GDM1 (cell line): ENCODE data around the gene MMP24OS.
"Not testable (repeated sequence)": the region's sequence is repeated elsewhere in the genome, so short reads cannot be mapped to it uniquely, and the experiment has no call there.

ENCODE experiments used
- DNase-seq: peaks from one replicate; lab custom pipeline; 2025; lab: John Stamatoyannopoulos, UW

MMP24OS gene

DNA sequence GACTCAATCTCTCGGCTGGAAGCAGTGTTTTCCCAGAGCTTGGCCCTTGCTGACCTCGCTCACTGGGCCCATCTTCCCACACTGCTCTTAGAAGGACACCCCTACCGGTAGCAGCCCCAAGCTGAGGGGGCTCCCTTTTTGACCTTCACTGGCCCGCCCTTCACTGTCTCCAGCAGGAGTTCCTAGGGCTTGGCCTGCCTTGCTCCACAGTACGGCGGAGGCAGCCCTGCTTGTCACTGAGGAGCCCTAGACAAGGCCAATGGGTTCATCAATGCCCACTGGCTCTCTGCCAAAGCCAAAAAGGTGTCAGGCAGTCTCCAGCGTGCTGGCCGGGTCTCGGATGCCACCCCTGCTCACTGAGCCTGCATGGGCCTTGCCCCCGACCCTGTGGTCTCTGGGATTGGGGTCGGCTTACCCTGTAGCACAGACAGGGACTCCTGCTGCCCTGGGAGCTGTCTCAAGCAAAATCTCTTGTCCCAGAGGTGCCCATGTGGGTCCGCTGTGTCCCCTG, 2.1 kb downstream of the MMP24OS start:
- DNase-seq, result no peak

DNA sequence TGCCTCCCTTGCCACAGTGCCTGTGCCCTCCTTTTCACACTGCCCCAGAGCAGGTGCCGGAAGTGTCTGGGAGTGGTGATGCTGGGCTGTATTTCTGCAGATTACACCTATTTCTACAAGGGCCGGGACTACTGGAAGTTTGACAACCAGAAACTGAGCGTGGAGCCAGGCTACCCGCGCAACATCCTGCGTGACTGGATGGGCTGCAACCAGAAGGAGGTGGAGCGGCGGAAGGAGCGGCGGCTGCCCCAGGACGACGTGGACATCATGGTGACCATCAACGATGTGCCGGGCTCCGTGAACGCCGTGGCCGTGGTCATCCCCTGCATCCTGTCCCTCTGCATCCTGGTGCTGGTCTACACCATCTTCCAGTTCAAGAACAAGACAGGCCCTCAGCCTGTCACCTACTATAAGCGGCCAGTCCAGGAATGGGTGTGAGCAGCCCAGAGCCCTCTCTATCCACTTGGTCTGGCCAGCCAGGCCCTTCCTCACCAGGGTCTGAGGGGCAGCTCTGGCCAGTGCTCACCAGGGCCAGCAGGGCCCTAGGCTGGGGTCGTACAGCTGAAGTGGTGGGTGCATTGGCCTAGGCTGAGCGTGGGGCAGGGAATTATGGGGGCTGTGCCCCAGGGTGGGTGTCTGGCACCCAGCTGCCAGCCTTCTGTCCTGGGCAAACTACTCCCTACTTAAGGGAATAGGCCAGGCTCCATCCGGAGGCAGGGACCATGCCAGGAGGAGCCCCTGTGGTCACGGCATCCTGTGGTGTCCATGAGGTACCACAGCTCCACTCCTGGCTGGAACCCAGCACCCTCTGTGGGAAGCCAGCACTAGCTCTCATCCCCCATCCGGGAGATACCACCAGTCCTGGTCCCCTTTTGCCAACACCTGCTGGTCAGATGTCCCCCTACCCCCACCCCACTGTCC, 3.5 kb downstream of the MMP24OS start:
- DNase-seq, result no peak

DNA sequence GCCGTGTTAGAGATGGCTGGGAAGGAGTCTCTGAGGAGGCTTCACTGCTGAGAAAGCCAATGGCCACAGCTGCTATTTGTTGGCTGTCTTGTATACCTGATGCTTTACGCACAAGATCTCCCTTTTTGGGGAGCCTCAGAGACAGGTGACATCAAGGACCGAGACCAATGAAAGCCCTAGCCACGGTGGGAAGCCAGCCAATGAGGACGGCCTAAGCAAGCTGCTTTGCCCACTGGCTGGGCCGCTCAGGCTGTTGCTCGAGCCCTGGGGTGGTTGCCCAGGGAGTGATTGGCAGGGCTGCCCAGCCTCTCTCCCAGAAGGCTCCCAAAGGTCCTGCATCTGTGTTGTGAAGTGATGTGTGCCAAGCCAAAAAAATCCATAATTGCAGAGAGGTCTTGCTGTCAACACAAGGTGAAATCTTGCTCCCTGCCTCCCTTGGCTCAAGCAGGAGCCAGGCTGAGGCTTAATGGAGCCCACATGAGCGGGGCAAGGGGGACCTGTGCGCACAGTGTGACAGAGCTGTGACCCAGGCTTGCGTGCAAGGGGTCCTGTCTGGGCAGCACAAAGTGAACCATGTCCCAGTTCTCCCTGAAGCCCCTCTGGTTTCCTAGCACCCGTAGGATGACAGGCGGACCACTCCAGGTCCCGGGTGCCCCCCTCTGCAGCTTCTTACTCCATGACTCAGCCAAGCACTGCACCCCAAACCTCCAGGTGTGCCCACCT, 4.3 kb downstream of the MMP24OS start:
- DNase-seq, result no peak

DNA sequence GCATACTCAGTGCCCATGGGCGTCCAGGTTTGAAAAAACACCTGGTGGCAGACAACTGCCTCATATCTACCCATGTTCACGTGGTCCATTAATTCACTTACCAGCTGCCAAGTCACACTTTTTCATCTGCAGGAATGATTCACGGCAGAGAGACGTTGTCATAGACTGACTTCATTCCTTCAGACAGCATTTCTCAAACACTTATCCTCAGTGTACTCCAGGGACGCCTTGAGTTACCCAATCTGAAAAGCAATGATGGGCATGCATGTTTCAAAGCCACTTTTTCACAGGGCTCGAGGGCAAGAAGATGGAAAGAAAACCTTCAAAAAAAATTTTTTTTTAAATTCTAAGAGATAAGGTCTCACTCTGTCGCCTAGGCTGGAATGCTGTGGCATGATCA, 6.0 kb downstream of the MMP24OS start:
- no peak for DNase-seq

DNA sequence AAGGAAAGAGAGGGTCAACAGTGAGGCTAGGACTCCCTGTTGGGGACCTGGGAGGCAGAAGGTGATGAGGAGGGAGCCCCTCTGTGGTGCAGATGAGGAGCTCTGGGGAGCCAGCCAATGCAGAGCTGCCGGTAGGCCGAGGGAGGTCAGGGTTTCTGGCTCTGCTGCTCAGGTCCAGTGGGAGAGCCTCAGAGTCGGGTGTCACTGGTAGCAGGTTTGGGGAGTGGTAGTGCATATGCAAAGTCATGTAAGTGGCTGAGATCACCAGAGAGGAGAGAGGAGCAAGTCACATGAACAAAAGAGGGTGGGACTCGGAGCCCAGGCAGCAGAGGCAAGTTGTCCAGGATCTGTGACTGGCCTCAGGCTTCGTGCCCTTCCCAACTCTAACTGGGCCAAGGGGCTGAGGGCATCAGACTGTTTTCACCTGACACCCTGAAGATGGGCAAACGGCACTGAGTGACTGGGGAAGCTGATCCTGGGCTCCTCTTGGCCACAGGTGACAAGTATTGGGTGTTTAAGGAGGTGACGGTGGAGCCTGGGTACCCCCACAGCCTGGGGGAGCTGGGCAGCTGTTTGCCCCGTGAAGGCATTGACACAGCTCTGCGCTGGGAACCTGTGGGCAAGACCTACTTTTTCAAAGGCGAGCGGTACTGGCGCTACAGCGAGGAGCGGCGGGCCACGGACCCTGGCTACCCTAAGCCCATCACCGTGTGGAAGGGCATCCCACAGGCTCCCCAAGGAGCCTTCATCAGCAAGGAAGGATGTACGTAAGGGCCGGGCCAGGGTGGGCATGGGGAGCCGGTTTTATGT, 6.6 kb downstream of the MMP24OS start:
- no peak for DNase-seq

DNA sequence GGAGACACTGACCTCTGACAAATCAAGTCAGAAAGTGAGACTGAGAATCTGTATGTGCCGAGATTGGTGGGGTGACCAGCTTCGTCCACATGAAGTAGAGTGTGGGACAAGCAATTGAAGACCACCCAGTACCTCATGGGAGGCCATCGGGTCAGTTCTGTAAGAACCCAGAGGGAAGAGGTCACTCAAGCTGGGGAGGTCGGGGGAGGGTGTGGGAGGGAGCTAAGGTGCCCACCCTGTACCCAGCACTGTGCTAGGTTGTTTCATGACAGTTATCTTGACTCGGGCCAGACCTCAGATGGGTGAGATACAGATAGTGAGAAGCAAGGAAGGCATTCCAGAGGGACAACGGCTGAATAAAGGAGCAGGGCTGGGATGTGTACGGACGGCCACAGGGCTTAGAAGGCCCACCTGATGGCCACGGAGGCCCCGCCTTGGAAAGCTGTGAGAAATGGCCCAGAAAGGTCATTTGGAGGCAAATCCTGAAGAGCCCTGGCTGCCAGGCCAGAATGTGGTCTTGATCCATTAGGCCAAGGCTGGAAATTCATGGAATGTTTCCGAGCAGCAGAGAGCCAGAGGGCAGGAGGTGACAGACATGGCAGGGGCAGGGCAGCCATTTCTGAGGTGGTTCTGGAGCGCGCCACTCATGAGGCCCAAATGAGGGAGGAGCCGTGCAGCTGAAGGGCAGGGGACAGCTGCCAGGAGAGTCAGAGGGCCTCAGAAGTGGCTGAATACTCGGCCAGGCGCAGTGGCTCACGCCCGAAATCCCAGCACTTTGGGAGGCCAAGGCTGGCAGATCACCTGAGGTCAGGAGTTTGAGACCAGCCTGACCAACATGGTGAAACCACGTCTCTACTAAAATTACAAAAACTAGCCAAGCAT, 7.7 kb downstream of the MMP24OS start:
- no peak for DNase-seq

DNA sequence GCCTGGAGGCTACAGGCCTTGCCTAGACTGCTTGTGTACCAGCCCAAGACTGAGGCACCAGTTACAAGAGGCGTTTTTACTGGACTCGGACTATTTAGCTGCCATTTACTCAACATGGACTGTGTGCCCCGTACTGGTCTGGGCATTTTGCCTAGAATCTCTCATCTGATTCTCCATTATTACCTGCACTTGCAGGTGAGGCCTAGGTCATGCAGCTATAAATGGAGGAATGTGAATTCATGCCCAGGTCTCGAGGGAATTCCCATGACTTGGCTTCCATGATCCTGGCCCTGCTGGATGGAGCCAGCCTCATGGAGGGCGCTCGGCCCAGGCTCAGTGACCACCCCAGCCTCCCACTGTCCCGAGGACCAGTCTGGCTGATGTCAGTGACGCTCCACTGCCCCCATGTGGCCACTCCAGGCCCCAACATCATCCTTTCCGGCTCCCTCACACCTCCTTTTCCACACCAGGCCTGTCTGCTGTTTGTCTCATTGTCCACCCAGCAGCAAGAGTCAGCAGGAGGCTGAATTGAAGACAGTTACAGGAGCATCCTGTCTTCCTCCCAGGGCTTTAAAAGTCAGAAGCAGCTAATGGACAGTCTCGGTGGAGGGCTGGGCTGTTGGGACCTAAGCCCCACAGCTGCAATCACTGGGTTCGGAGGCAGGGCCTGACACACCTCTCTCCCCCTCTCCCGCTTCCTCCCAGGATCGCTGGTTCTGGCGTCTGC, 8.7 kb downstream of the MMP24OS start:
- peak; percentile 23 for DNase-seq

DNA sequence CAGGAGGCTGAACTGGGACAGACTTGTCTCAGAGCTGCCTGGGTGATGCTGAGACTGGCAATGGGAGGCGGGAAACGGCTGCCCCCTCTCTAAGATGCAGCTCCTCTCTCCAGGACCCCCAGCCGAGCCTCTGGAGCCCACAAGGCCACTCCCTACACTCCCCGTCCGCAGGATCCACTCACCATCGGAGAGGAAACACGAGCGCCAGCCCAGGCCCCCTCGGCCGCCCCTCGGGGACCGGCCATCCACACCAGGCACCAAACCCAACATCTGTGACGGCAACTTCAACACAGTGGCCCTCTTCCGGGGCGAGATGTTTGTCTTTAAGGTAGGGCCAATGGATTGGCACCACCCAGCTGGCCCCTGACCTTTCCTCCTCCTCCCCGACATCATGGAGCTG, 10.8 kb downstream of the MMP24OS start:
- DNase-seq, result no peak

DNA sequence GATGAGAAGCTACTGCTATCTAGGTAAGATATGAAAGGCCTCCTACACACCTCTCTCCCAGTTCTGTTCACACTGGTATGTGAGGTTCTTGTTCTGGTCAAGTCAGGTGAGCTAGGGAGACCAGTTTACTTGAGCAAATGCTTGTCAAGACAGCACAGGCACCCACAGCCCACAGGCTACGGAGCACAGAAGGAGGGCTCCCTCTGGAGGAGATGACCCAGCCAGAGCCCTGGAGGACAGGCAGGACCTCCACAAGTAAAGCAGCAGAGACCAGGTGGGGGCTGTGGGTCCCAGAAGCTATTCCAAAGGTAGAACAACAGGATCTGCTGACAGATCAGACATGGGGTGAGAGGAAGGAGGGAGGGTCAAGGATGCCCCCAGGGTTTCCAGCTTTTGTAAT, 13.2 kb downstream of the MMP24OS start:
- DNase-seq, result no peak

DNA sequence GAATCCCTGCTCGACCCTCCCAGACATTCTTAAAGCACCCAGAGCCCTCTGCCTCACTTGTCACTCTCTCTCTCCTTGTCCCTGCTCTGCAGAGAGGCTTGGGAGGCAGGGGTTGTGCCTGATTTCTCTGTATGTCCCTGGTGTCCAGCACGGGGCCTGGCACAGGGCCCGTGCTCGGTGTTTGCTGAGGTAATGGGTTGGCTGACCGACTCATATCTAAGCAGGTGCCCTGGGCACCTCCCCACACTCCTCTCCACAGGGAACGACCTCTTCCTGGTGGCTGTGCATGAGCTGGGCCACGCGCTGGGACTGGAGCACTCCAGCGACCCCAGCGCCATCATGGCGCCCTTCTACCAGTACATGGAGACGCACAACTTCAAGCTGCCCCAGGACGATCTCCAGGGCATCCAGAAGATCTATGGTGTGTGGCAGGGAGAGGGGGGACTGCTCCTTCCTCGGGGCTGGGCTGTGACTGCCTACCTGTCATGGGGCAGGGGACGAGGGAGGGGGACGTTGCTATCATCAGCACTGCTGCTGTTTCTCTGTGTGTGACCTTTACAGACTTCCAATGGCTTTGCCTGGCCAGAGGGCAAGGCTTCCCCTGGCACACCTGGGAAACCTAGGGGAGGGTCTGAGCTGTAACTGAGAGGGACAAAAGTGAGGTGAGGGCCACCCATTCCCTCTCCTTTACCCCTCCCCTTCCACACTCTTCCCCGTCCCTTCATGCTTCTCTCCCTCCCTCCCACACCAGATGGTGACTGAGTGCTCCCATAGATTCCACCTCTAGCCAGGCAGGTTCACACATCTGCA, 14.2 kb downstream of the MMP24OS start:
- DNase-seq, result no peak

DNA sequence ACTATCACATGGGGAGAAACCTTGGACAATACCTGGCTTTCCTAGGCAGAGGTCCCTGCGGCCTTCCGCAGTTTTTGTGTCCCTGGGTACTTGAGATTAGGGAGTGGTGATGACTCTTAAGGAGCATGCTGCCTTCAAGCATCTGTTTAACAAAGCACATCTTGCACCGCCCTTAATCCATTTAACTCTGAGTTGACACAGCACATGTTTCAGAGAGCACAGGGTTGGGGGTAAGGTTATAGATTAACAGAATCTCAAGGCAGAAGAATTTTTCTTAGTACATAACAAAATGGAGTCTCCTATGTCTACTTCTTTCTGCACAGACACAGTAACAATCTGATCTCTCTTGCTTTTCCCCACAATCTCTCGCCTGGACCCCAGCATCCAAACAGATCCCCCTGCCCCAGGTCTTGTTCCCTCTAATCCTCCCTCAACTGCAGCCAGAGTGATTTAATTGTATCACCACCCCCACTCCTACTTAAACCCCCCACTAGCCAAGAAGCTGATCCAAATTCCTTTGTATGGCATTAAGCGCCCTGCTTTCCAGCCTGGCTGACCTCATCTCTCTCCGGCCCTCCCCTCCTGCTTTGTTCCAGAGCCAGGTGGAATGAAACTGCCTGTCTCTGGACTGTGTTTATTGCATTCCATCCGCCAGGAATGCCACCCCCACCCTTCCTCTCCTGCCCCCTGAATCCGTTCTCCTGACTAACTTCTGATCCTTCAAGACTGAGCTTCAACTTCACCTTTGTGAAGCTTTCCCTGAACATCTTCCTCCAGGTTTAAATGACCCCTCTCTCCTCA, 15.0 kb downstream of the MMP24OS start:
- DNase-seq, result not testable (repeated sequence)

DNA sequence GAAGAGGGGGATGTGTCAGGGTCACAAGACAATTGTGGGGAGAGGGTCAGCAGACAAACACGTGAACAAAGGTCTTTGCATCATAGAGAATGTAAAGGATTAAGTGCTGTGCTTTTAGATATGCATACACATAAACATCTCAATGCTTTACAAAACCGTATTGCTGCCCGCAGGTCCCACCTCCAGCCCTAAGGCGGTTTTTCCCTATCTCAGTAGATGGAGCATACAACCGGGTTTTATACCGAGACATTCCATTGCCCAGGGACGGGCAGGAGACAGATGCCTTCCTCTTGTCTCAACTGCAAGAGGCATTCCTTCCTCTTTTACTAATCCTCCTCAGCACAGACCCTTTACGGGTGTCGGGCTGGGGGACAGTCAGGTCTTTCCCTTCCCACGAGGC, 15.6 kb downstream of the MMP24OS start:
- not testable (repeated sequence) for DNase-seq

DNA sequence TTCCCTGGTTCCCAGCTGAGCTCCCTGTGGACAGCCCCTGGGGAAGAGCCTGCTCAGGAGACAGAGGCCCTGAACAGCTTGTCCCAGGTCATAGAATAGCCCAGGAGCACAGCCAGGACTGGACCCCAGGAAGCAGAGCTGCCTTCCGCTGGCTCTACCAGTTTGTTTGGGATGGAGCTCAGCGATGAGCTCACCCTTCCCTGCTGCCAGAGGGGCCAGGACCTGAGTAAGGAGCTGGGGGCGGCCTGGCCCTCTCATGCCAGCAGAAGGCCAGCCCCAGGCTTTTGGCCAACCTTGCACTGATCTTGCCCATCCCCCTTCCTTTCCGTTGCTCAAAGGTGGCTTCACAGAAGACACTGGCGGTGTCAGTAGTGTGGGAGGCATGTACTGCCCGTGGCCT, 17.5 kb downstream of the MMP24OS start:
- no peak for DNase-seq

DNA sequence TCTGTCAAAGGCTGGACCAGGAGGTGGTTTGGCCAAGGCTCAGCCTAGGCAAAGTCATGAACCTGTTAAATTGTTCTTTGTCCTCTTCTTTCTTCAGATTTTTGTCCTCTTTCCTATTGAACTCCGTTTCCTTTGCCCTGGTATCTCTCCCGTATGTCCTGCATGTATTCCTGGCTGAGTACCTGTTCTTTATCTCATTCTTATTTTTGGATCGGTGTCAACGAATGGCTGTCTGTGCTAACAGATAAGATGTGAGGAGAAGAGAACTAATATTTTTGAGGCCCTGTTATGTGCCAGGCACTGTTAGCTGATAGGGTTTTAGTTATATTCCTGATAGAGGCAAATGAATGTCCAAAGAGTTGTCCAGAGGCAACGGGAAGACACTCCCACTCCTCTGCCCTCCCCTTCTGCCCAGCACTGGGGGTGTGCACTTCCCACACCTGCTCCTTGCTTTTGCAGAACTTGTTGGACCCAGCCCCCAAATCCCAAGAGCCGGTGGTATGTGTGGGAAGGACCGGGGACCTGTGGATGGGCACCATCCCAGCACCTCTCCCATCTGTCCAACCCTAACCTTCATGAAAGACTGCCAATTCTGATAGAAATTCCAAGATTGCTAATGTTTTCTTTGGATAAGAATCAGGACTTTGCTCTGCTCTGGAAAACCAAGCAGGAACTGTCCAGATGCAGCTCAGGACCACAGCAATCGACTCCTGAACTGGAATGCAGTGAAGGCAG, 20.6 kb downstream of the MMP24OS start:
- DNase-seq, result no peak

DNA sequence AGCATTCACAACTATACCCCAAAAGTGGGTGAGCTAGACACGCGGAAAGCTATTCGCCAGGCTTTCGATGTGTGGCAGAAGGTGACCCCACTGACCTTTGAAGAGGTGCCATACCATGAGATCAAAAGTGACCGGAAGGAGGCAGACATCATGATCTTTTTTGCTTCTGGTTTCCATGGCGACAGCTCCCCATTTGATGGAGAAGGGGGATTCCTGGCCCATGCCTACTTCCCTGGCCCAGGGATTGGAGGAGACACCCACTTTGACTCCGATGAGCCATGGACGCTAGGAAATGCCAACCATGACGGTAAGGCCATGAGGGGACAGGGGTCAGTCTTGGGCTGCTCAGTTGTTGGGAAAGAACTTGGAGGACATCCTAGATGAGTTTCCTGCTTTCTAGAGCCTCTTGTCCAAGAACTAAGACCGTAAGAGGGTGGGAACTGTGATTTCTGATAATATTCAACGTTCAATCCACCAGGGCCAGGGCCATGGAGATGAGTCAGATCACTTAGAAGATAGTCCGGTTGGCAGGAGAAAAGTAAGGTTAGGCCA, 23.4 kb downstream of the MMP24OS start:
- DNase-seq, result no peak

DNA sequence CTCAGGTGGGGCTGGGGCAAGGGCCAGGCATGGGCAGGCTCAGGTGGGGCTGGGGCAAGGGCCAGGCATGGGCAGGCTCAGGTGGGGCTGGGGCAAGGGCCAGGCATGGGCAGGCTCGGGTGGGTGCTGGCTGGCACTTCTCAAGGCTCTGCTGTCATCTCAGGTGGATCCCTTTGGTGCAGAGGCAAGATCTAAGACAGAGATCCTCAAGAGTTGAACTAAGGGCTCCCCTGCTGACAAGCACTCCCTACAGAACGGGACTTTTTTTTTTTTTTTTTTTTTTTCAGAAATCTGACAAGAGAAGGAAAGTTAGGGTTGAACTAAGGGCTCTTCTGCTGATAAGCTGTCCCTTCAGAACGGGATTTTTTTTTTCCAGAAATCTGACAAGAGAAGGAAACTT, 24.9 kb downstream of the MMP24OS start:
- DNase-seq, result no peak

DNA sequence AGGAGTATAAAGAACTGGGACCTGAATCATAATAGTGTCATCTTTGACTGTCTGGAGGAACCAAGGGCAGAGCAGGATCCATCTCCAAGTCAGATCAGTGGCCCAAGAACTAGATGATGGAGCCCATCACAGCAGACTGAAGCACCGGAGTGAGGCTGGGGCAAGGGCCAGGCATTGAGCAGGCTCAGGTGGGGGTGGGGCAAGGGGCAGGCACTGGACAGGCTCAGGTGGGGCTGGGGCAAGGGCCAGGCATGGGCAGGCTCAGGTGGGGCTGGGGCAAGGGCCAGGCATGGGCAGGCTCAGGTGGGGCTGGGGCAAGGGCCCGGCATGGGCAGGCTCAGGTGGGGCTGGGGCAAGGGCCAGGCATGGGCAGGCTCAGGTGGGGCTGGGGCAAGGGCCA, 25.3 kb downstream of the MMP24OS start:
- not testable (repeated sequence) for DNase-seq

DNA sequence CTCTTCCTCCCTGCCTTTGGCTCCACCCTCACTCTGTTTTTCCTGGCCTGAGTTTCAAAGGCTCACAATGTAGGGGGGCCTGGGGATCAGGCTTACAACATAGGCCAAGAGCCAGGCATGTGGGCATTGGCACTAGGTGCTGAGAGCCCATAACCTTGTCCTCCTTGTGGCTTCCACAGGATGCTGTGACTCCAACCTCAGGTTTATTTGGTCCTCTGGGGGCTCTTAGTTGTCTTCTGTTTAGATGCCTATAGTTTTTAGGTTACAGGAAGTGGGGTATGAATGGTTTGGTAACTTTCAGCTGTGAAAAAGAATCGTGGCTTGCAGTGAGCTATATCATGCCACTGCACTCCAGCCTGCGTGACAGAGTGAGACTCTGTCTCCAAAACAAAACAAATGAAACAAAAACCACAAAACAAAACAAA, 25.9 kb downstream of the MMP24OS start:
- DNase-seq, result no peak
